ENCODE measurements around the gene MRAP.

GRCh38 chr21:32356874-32357395 is 58.3 kb downstream of the MRAP start:
- no peak for TF ChIP-seq CTCF (conservative IDR thresholded peaks at IDR 0.05)
- TF ChIP-seq ZFX (IDR thresholded peaks at IDR 0.05) = no peak
